CD14-positive monocyte (primary cell): Measurements from ENCODE around the gene NIPAL3. TPM values are rescaled to one million over a fixed set of nuclear protein-coding genes. Genes with fewer than 3 reads are reported as not detected.

Experiments used
- DNase-seq, 3 donors: peaks; one replicate each; pipeline ENCODE4 v3.0.0-alpha.2; 2011 to 2022
- H2AFZ ChIP-seq: 2 replicates; pipeline ENCODE4 v1.6.0; 2012; ENCODE audit warnings: mild to moderate bottlenecking, low read depth, low read length, inconsistent platforms; ENCODE audit not compliant: insufficient read depth, poor library complexity, severe bottlenecking
- H3K27ac ChIP-seq, 2 donors: 1 replicate in 1 of 2; 2 replicates in 1 of 2; pipeline ENCODE4 v1.5.1; 2012 to 2013; ENCODE audit warnings: low read length in 2 of 2, control low read depth in 1 of 2, inconsistent platforms in 1 of 2, low read depth in 1 of 2, mild to moderate bottlenecking in 1 of 2
- H3K27me3 ChIP-seq, 2 donors: one replicate each; pipeline versions ENCODE4 v1.6.0 to v1.6.1; 2011 to 2013; ENCODE audit warnings: low read length in 2 of 2; ENCODE audit not compliant: control insufficient read depth in 2 of 2, insufficient read depth in 2 of 2
- H3K36me3 ChIP-seq, 2 donors: replicated peaks in 1 of 2; 1 replicate in 1 of 2; 2 replicates in 1 of 2; pipeline versions ENCODE4 v1.5.1 to v1.6.1; 2012 to 2013; ENCODE audit warnings: low read length in 2 of 2, control low read depth in 1 of 2, inconsistent platforms in 1 of 2, mild to moderate bottlenecking in 1 of 2; ENCODE audit not compliant: insufficient read depth in 2 of 2, control insufficient read depth in 1 of 2
- H3K4me1 ChIP-seq, 2 donors: 1 replicate in 1 of 2; 2 replicates in 1 of 2; pipeline versions ENCODE4 v1.5.1 to v1.6.1; 2012 to 2013; ENCODE audit warnings: low read length in 2 of 2, control low read depth in 1 of 2, inconsistent platforms in 1 of 2, mild to moderate bottlenecking in 1 of 2, moderate library complexity in 1 of 2; ENCODE audit not compliant: insufficient read depth in 2 of 2, control insufficient read depth in 1 of 2
- H3K4me2 ChIP-seq: replicated peaks from 2 replicates; pipeline ENCODE3; 2012; ENCODE audit warnings: low read length, moderate library complexity, mild to moderate bottlenecking; ENCODE audit not compliant: poor library complexity, severe bottlenecking; ENCODE audit errors: extremely low read depth
- H3K4me3 ChIP-seq, 3 experiments: fragments of 200-600 bp in 1 of 3; sonication (generic) in 1 of 3; replicated peaks in 1 of 3; 1 replicate in 2 of 3; 2 replicates in 1 of 3; pipeline ENCODE4 v1.5.1; 2011 to 2013; ENCODE audit warnings: low read length in 3 of 3, mild to moderate bottlenecking in 3 of 3, control low read depth in 2 of 3, low read depth in 2 of 3, inconsistent platforms in 1 of 3, moderate library complexity in 1 of 3
- H3K79me2 ChIP-seq: 2 replicates; pipeline ENCODE4 v1.6.0; 2012; ENCODE audit warnings: mild to moderate bottlenecking, control low read depth, inconsistent platforms, low read length, moderate library complexity; ENCODE audit not compliant: insufficient read depth
- H3K9ac ChIP-seq: 2 replicates; pipeline ENCODE4 v1.6.0; 2017; ENCODE audit warnings: low read length, mild to moderate bottlenecking; ENCODE audit not compliant: insufficient read depth, poor library complexity, severe bottlenecking
- H3K9me3 ChIP-seq, 2 donors: replicated peaks in 1 of 2; 1 replicate in 1 of 2; 2 replicates in 1 of 2; pipeline versions ENCODE4 v1.5.1 to v1.6.1; 2012 to 2013; ENCODE audit warnings: low read length in 2 of 2, control low read depth in 1 of 2; ENCODE audit not compliant: control insufficient read depth in 1 of 2, insufficient read depth in 1 of 2
- H4K20me1 ChIP-seq: 2 replicates; pipeline ENCODE4 v1.6.0; 2012; ENCODE audit warnings: mild to moderate bottlenecking, low read length, control low read depth, moderate library complexity; ENCODE audit not compliant: insufficient read depth
- H3K27ac Mint-ChIP-seq, 7 donors: one replicate each; pipeline ENCODE4 v1.8.0; 2020; ENCODE audit warnings: mild to moderate bottlenecking in 7 of 7, mixed read lengths in 7 of 7, moderate library complexity in 6 of 7, inconsistent platforms in 2 of 7
- H3K27me3 Mint-ChIP-seq, 3 donors: one replicate each; pipeline ENCODE4 v1.8.0; 2021 to 2022; ENCODE audit warnings: low read depth in 3 of 3, mild to moderate bottlenecking in 3 of 3, mixed read lengths in 3 of 3, moderate library complexity in 3 of 3, inconsistent platforms in 1 of 3
- H3K36me3 Mint-ChIP-seq, 2 donors: one replicate each; pipeline ENCODE4 v1.8.0; 2020; ENCODE audit warnings: mixed read lengths in 2 of 2, inconsistent platforms in 1 of 2, mild to moderate bottlenecking in 1 of 2
- H3K4me1 Mint-ChIP-seq: one replicate; pipeline ENCODE4 v1.8.0; 2020; ENCODE audit warnings: mild to moderate bottlenecking, mixed read lengths
- H3K4me3 Mint-ChIP-seq, 2 donors: one replicate each; pipeline ENCODE4 v1.8.0; 2020; ENCODE audit warnings: mild to moderate bottlenecking in 2 of 2, mixed read lengths in 2 of 2, moderate library complexity in 1 of 2
- H3K9me3 Mint-ChIP-seq, 7 donors: one replicate each; pipeline ENCODE4 v1.8.0; 2020 to 2022; ENCODE audit warnings: mixed read lengths in 7 of 7, mild to moderate bottlenecking in 6 of 7, moderate library complexity in 6 of 7, inconsistent platforms in 2 of 7
- WGBS: methylation state at CpG from one replicate; pipeline ENCODE4 v1.1.5; 2013; ENCODE audit warnings: missing lambda C conversion rate; ENCODE audit not compliant: insufficient coverage; 5-methylcytosine and 5-hydroxymethylcytosine counted together
- intact Hi-C, 2 donors: fragments of 100-400 bp; cut with micrococcal nuclease; formaldehyde crosslinking; loops; one replicate each; pipeline versions ENCODE4 v1.15.0 to v1.15.1; 2023
- polyA plus RNA-seq, 3 donors: library from polyadenylated mRNA; depleted of rRNA in 1 of 3; unstranded in 2 of 3; stranded (reverse) in 1 of 3; fragments of 300-500 nt in 2 of 3; fragments of >200 nt in 1 of 3; fragmentation: Illumina TruSeq in 2 of 3; gene quantifications; 1 replicate in 2 of 3; 2 replicates in 1 of 3; pipeline ENCODE4 v1.2.3, GENCODE V29; 2012 to 2021
- TF ChIP-seq, protein P1 (sequence below): fragments of 200-600 bp; IDR thresholded peaks from one replicate; pipeline ENCODE4 v1.8.0; 2022; ENCODE audit warnings: antibody characterized with exemption, mild to moderate bottlenecking

The NIPAL3 gene
- polyA plus RNA-seq, 3 donors: 5.9 to 9.6 (median 6.6) TPM

DNA sequence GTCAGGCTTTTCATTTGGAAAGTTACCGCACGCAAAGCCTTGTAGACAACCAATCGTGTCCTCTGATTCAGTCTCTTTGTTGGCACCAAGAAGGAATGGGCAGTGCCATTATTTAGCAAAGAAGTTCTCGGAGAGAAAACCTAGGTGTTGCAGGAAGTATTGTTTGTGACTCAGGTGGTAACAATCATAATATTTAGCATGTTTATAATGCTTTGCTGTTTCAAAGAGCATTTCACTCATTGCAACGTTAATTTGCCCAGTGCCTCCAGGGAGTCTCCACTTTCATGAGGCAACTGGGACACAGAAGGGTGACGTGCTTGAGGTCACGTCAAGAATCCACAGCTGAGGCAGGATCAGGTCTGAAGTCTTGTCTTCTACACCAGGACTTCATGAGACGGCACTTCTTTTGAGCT is 33.4 kb upstream of the NIPAL3 start:
- Histone ChIP-seq H4K20me1 (no peaks in the 10 kb centered on the region), H3K27me3 (no peaks in the 10 kb centered on the region), H3K36me3 (no peaks in the 10 kb centered on the region), H3K9me3 (no peaks in the 10 kb centered on the region), H3K4me1 (peaks cover 17 to 23% of the 10 kb centered on the region in 2 donors), H3K79me2 (no peaks in the 10 kb centered on the region), H3K9ac (no peak overlapping the region), H3K27ac (no peak overlapping the region), H3K4me3 (no peak overlapping the region), H2AFZ (no peak overlapping the region), H3K4me2 (no peak overlapping the region)
- peaks cover 0 to 1% (median 0%) of the 10 kb centered on the region in 3 donors for H3K27me3 Mint-ChIP-seq
- H3K9me3 Mint-ChIP-seq: no peaks in the 10 kb centered on the region
- peaks cover 3 to 12% of the 10 kb centered on the region in 2 donors for H3K36me3 Mint-ChIP-seq
- 98% methylated on average over 4 of the region's 8 CpGs for whole genome bisulfite sequencing
- H3K27ac Mint-ChIP-seq: peak overlapping the region in 1 of 7 donors; percentile 3
- peaks cover 30% of the 10 kb centered on the region for H3K4me1 Mint-ChIP-seq
- no peak overlapping the region for H3K4me3 Mint-ChIP-seq
- intact Hi-C loops: no loop called here
- no peak for DNase-seq
- TF ChIP-seq, protein P1, sequence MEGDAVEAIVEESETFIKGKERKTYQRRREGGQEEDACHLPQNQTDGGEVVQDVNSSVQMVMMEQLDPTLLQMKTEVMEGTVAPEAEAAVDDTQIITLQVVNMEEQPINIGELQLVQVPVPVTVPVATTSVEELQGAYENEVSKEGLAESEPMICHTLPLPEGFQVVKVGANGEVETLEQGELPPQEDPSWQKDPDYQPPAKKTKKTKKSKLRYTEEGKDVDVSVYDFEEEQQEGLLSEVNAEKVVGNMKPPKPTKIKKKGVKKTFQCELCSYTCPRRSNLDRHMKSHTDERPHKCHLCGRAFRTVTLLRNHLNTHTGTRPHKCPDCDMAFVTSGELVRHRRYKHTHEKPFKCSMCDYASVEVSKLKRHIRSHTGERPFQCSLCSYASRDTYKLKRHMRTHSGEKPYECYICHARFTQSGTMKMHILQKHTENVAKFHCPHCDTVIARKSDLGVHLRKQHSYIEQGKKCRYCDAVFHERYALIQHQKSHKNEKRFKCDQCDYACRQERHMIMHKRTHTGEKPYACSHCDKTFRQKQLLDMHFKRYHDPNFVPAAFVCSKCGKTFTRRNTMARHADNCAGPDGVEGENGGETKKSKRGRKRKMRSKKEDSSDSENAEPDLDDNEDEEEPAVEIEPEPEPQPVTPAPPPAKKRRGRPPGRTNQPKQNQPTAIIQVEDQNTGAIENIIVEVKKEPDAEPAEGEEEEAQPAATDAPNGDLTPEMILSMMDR: no peak

DNA sequence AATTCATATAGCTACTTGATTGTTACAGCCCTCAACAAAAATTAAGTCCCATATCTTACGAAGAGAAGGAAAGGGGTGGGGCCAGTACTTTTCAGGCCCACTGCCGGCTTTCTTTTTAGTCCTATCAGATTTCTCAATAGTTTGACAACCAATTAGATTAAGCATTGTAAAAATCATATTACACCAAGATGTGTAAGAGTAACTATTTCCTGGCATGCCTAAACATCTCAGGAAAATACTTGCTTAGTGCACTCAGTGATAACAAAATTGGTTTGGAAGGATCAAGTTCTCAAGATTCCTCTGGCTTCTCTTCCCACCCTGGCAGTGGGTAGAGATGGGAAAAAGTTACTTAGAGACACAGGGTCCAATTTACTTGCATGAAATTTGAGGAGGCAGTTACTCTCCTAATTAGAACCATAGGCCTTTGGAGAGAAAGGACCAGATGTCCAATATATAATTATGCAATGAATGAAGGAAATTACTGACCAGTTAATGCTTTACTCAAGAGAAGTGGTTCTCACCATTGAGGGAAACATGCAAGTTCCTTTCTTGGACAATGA is 32.1 kb upstream of the NIPAL3 start:
- Histone ChIP-seq H3K79me2 (no peaks in the 10 kb centered on the region), H3K4me2 (no peak overlapping the region), H3K4me3 (peak overlapping the region in 1 of 3 experiments; percentile 67), H3K36me3 (no peaks in the 10 kb centered on the region), H3K9ac (peak overlapping the region; percentile 33), H3K27me3 (no peaks in the 10 kb centered on the region), H2AFZ (peak overlapping the region; percentile 70), H3K4me1 (peaks cover 17 to 23% of the 10 kb centered on the region in 2 donors), H4K20me1 (no peaks in the 10 kb centered on the region), H3K9me3 (no peaks in the 10 kb centered on the region), H3K27ac (peak overlapping the region in 1 of 2 donors; percentile 92)
- H3K9me3 Mint-ChIP-seq: no peaks in the 10 kb centered on the region
- intact Hi-C loops: no loop called here
- H3K36me3 Mint-ChIP-seq: peaks cover 3 to 12% of the 10 kb centered on the region in 2 donors
- DNase-seq: no peak
- WGBS: no CpG with 5 or more reads among the region's 2 CpGs
- TF ChIP-seq, protein P1: no peak
- no peaks in the 10 kb centered on the region for H3K27me3 Mint-ChIP-seq
- H3K4me3 Mint-ChIP-seq: no peak overlapping the region
- peaks cover 30% of the 10 kb centered on the region for H3K4me1 Mint-ChIP-seq
- H3K27ac Mint-ChIP-seq: peak overlapping the region; percentile 92 to 98 (median 96)
